Liver (tissue), 9 donors: Measurements from ENCODE around the gene HTR2A. TPM values are rescaled to one million over a fixed set of nuclear protein-coding genes. Genes with fewer than 3 reads are reported as not detected.

Source experiments
- DNase-seq: peaks from one replicate; pipeline ENCODE4 v3.0.0-alpha.2; 2017; ENCODE audit warnings: low spot score
- H3K27ac ChIP-seq, 2 donors: one replicate each; pipeline ENCODE4 v1.7.0; 2013; ENCODE audit warnings: inconsistent platforms in 2 of 2, low read length in 2 of 2, control low read depth in 1 of 2, low read depth in 1 of 2, mild to moderate bottlenecking in 1 of 2
- H3K27me3 ChIP-seq, 4 donors: one replicate each; pipeline versions ENCODE4 v1.6.1 to v1.7.0; 2013; ENCODE audit warnings: low read length in 3 of 4, inconsistent platforms in 1 of 4, mild to moderate bottlenecking in 1 of 4, moderate library complexity in 1 of 4; ENCODE audit not compliant: control insufficient read depth in 4 of 4, insufficient read depth in 4 of 4
- H3K36me3 ChIP-seq, 4 donors: one replicate each; pipeline versions ENCODE4 v1.6.1 to v1.7.0; 2013; ENCODE audit warnings: low read length in 3 of 4, mild to moderate bottlenecking in 3 of 4, low read depth in 1 of 4, moderate library complexity in 1 of 4; ENCODE audit not compliant: control insufficient read depth in 4 of 4, insufficient read depth in 3 of 4
- H3K4me1 ChIP-seq, 4 donors: one replicate each; pipeline versions ENCODE4 v1.6.1 to v1.7.0; 2013; ENCODE audit warnings: low read length in 3 of 4, mild to moderate bottlenecking in 3 of 4, moderate library complexity in 1 of 4; ENCODE audit not compliant: control insufficient read depth in 4 of 4, insufficient read depth in 4 of 4
- H3K4me3 ChIP-seq, 3 donors: one replicate each; pipeline versions ENCODE4 v1.6.1 to v1.7.0; 2013; ENCODE audit warnings: low read length in 3 of 3, control low read depth in 1 of 3, low read depth in 1 of 3, mild to moderate bottlenecking in 1 of 3
- H3K9ac ChIP-seq, 2 donors: one replicate each; pipeline ENCODE4 v1.7.0; 2013; ENCODE audit warnings: low read length in 2 of 2, mild to moderate bottlenecking in 2 of 2, moderate library complexity in 2 of 2, control low read depth in 1 of 2, low read depth in 1 of 2
- H3K9me3 ChIP-seq, 4 donors: one replicate each; pipeline versions ENCODE4 v1.6.1 to v1.7.0; 2013; ENCODE audit warnings: low read length in 3 of 4; ENCODE audit not compliant: control insufficient read depth in 4 of 4
- EGR1 ChIP-seq, 2 donors: IDR thresholded peaks; 2 replicates each; pipeline ENCODE4 v1.6.1; 2016 to 2018; ENCODE audit warnings: antibody characterized with exemption in 2 of 2, low read depth in 2 of 2
- FOXA1 ChIP-seq: IDR thresholded peaks from 2 replicates; pipeline ENCODE4 v1.6.1; 2016; ENCODE audit warnings: antibody characterized with exemption
- FOXA2 ChIP-seq: IDR thresholded peaks from 2 replicates; pipeline ENCODE4 v1.6.1; 2016; ENCODE audit warnings: antibody characterized with exemption
- GABPA ChIP-seq, 2 donors: IDR thresholded peaks in 1 of 2; conservative IDR thresholded peaks in 1 of 2; 2 replicates each; pipeline ENCODE4 v1.6.1; 2016; ENCODE audit warnings: antibody characterized with exemption in 2 of 2, mild to moderate bottlenecking in 1 of 2, moderate library complexity in 1 of 2
- HNF4A ChIP-seq, 2 donors: conservative IDR thresholded peaks; 2 replicates each; pipeline ENCODE4 v1.6.1; 2016; ENCODE audit warnings: antibody characterized with exemption in 2 of 2, mild to moderate bottlenecking in 2 of 2
- HNF4G ChIP-seq: IDR thresholded peaks from 2 replicates; pipeline ENCODE4 v1.6.1; 2016; ENCODE audit warnings: antibody characterized with exemption
- JUND ChIP-seq, 2 donors: IDR thresholded peaks; 2 replicates each; pipeline ENCODE4 v1.6.1; 2016; ENCODE audit warnings: antibody characterized with exemption in 2 of 2
- NR2F2 ChIP-seq: IDR thresholded peaks from 2 replicates; pipeline ENCODE4 v1.6.1; 2016; ENCODE audit warnings: antibody characterized with exemption
- RAD21 ChIP-seq, 2 donors: IDR thresholded peaks; 2 replicates each; pipeline ENCODE4 v1.6.1; 2016; ENCODE audit warnings: antibody characterized with exemption in 2 of 2, mild to moderate bottlenecking in 2 of 2
- RXRA ChIP-seq, 2 donors: IDR thresholded peaks; 2 replicates each; pipeline ENCODE4 v1.6.1; 2017 to 2018; ENCODE audit warnings: antibody characterized with exemption in 2 of 2, mild to moderate bottlenecking in 1 of 2
- SP1 ChIP-seq: IDR thresholded peaks from 2 replicates; pipeline ENCODE4 v1.6.1; 2018; ENCODE audit warnings: antibody characterized with exemption, mild to moderate bottlenecking
- YY1 ChIP-seq: IDR thresholded peaks from 2 replicates; pipeline ENCODE4 v1.6.1; 2016; ENCODE audit warnings: antibody characterized with exemption, mild to moderate bottlenecking
- WGBS: extraction: QIAGEN DNeasy Blood & Tissue Kit; methylation state at CpG from one replicate; pipeline ENCODE4 v1.1.7; 2013; 5-methylcytosine and 5-hydroxymethylcytosine counted together
- polyA plus RNA-seq, 2 donors: library from polyadenylated mRNA; stranded (reverse) in 1 of 2; unstranded in 1 of 2; fragments of 200-250 nt in 1 of 2; fragments of >200 nt in 1 of 2; fragmentation: Nextera tagmentation in 1 of 2; extraction: Ambion mirVana in 1 of 2; gene quantifications; one replicate each; pipeline versions ENCODE4 v1.2.1 to v1.2.3, GENCODE V29; 2013 to 2015
- total RNA-seq, 2 donors: library from RNA; depleted of rRNA; stranded (reverse); fragments of >200 nt; gene quantifications; one replicate each; pipeline ENCODE4 v1.2.3, GENCODE V29; 2014
- TF ChIP-seq, protein P1 (sequence below): IDR thresholded peaks from 2 replicates; pipeline ENCODE4 v1.6.1; 2016; ENCODE audit warnings: antibody characterized with exemption
- TF ChIP-seq, protein P2 (sequence below): IDR thresholded peaks from 2 replicates; pipeline ENCODE4 v1.6.1; 2016; ENCODE audit warnings: antibody characterized with exemption, mild to moderate bottlenecking
- TF ChIP-seq, protein P3 (sequence below): fragments of 150-350 bp; IDR thresholded peaks from 2 replicates; pipeline ENCODE4 v1.5.1; 2017; ENCODE audit warnings: improper control_type of control experiment, low read depth, low read length; ENCODE audit not compliant: missing input control
- TF ChIP-seq, protein P4 (sequence below): IDR thresholded peaks from 2 replicates; pipeline ENCODE4 v1.6.1; 2016; ENCODE audit warnings: antibody characterized with exemption
- TF ChIP-seq, protein P5 (sequence below): IDR thresholded peaks from 2 replicates; pipeline ENCODE4 v1.6.1; 2016; ENCODE audit warnings: antibody characterized with exemption
- donor health status: healthy.
- donor health status: healthy.
- donor health status: healthy.
- donor health status: healthy.
- donor health status: healthy.

The HTR2A gene
- total and polyA plus RNA-seq, 4 donors, result under 0.01 to 0.19 (median 0.19) TPM; not detected in 1

DNA sequence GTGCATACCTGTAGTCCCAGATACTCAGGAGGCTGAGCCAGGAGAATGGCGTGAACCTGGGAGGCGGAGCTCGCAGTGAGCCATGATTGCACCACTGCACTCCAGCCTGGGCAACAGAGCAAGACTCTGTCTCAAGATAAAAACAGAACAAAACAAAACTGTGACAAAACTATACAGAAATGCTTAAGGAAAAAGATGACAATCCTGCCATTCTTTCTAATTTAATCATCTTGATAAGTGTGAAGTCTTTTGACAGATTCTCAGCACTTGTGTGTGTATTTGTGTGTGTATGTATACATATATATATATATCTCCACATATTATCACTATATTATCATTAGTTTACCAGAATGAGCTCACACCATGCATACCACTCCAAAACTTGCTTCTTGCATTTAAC, 12.3 kb downstream of the HTR2A start:
- WGBS, result 95% methylated on average over 3 of the region's 3 CpGs
- no peak for DNase-seq
- Histone ChIP-seq H3K9me3 (no peaks in the 10 kb centered on the region), H3K36me3 (no peaks in the 10 kb centered on the region), H3K9ac (no peak overlapping the region), H3K27me3 (no peaks in the 10 kb centered on the region), H3K4me1 (no peaks in the 10 kb centered on the region), H3K27ac (no peak overlapping the region), H3K4me3 (no peak overlapping the region)
- TF ChIP-seq FOXA1 (no peak), JUND (IDR thresholded peaks at IDR 0.05) (no peak), YY1 (no peak), HNF4G (no peak), EGR1 (IDR thresholded peaks at IDR 0.05; ENCODE audit: low read depth in 2 of 2) (no peak), FOXA2 (no peak), NR2F2 (no peak), RAD21 (IDR thresholded peaks at IDR 0.05) (no peak), GABPA (IDR thresholded peaks at IDR 0.05 in 1 of 2, conservative IDR thresholded peaks at IDR 0.05 in 1 of 2) (no peak), HNF4A (conservative IDR thresholded peaks at IDR 0.05) (no peak)
- TF ChIP-seq, protein P1, sequence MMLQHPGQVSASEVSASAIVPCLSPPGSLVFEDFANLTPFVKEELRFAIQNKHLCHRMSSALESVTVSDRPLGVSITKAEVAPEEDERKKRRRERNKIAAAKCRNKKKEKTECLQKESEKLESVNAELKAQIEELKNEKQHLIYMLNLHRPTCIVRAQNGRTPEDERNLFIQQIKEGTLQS, result no peak
- TF ChIP-seq, protein P2, sequence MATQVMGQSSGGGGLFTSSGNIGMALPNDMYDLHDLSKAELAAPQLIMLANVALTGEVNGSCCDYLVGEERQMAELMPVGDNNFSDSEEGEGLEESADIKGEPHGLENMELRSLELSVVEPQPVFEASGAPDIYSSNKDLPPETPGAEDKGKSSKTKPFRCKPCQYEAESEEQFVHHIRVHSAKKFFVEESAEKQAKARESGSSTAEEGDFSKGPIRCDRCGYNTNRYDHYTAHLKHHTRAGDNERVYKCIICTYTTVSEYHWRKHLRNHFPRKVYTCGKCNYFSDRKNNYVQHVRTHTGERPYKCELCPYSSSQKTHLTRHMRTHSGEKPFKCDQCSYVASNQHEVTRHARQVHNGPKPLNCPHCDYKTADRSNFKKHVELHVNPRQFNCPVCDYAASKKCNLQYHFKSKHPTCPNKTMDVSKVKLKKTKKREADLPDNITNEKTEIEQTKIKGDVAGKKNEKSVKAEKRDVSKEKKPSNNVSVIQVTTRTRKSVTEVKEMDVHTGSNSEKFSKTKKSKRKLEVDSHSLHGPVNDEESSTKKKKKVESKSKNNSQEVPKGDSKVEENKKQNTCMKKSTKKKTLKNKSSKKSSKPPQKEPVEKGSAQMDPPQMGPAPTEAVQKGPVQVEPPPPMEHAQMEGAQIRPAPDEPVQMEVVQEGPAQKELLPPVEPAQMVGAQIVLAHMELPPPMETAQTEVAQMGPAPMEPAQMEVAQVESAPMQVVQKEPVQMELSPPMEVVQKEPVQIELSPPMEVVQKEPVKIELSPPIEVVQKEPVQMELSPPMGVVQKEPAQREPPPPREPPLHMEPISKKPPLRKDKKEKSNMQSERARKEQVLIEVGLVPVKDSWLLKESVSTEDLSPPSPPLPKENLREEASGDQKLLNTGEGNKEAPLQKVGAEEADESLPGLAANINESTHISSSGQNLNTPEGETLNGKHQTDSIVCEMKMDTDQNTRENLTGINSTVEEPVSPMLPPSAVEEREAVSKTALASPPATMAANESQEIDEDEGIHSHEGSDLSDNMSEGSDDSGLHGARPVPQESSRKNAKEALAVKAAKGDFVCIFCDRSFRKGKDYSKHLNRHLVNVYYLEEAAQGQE, result no peak
- TF ChIP-seq, protein P3, sequence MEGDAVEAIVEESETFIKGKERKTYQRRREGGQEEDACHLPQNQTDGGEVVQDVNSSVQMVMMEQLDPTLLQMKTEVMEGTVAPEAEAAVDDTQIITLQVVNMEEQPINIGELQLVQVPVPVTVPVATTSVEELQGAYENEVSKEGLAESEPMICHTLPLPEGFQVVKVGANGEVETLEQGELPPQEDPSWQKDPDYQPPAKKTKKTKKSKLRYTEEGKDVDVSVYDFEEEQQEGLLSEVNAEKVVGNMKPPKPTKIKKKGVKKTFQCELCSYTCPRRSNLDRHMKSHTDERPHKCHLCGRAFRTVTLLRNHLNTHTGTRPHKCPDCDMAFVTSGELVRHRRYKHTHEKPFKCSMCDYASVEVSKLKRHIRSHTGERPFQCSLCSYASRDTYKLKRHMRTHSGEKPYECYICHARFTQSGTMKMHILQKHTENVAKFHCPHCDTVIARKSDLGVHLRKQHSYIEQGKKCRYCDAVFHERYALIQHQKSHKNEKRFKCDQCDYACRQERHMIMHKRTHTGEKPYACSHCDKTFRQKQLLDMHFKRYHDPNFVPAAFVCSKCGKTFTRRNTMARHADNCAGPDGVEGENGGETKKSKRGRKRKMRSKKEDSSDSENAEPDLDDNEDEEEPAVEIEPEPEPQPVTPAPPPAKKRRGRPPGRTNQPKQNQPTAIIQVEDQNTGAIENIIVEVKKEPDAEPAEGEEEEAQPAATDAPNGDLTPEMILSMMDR, result no peak

DNA sequence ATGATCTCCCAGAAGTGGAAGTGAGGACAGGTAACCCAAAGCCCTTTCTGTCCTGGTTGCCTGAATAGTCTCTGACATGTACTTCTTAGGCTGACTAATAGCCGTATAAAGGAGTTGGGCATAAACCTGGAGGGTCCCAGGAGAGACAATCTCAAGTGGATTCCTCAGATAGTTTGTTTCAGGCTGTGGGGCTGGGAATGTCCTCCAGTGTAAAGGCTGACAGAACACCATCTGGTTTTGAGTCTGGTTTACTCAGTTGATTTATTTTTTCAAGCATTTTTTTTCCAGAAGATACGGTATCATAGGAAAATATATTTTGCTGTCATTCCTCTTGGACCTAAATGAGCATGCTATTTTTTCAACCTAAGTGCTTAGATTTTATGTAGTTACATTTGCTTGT, 15.2 kb downstream of the HTR2A start:
- WGBS, result 68% methylated on average over 2 of the region's 2 CpGs

More for the DNA sequence above, 15.2 kb downstream of the HTR2A start:
- H3K27ac ChIP-seq, result no peak overlapping the region
- DNase-seq, result no peak
- no peaks in the 10 kb centered on the region for H3K9me3 ChIP-seq
- H3K4me1 ChIP-seq, result no peaks in the 10 kb centered on the region
- H3K36me3 ChIP-seq, result no peaks in the 10 kb centered on the region
- H3K27me3 ChIP-seq, result no peaks in the 10 kb centered on the region
- TF ChIP-seq HNF4A (conservative IDR thresholded peaks at IDR 0.05), result no peak
- TF ChIP-seq SP1, result no peak
- TF ChIP-seq, protein P4, sequence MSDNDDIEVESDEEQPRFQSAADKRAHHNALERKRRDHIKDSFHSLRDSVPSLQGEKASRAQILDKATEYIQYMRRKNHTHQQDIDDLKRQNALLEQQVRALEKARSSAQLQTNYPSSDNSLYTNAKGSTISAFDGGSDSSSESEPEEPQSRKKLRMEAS, result no peak
- TF ChIP-seq NR2F2, result no peak
- no peak for TF ChIP-seq YY1
- TF ChIP-seq FOXA1, result no peak
- no peak for TF ChIP-seq FOXA2
- TF ChIP-seq EGR1 (IDR thresholded peaks at IDR 0.05; ENCODE audit: low read depth in 2 of 2), result no peak
- TF ChIP-seq, protein P5, sequence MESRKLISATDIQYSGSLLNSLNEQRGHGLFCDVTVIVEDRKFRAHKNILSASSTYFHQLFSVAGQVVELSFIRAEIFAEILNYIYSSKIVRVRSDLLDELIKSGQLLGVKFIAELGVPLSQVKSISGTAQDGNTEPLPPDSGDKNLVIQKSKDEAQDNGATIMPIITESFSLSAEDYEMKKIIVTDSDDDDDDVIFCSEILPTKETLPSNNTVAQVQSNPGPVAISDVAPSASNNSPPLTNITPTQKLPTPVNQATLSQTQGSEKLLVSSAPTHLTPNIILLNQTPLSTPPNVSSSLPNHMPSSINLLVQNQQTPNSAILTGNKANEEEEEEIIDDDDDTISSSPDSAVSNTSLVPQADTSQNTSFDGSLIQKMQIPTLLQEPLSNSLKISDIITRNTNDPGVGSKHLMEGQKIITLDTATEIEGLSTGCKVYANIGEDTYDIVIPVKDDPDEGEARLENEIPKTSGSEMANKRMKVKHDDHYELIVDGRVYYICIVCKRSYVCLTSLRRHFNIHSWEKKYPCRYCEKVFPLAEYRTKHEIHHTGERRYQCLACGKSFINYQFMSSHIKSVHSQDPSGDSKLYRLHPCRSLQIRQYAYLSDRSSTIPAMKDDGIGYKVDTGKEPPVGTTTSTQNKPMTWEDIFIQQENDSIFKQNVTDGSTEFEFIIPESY, result no peak
- TF ChIP-seq RXRA (IDR thresholded peaks at IDR 0.05), result no peak
- TF ChIP-seq, protein P1, result no peak
- no peak for TF ChIP-seq HNF4G
- no peak for TF ChIP-seq JUND (IDR thresholded peaks at IDR 0.05)
- no peak overlapping the region for H3K4me3 ChIP-seq
- no peak overlapping the region for H3K9ac ChIP-seq
